Measurements from ENCODE around the gene EHBP1L1.

EHBP1L1 gene

DNA sequence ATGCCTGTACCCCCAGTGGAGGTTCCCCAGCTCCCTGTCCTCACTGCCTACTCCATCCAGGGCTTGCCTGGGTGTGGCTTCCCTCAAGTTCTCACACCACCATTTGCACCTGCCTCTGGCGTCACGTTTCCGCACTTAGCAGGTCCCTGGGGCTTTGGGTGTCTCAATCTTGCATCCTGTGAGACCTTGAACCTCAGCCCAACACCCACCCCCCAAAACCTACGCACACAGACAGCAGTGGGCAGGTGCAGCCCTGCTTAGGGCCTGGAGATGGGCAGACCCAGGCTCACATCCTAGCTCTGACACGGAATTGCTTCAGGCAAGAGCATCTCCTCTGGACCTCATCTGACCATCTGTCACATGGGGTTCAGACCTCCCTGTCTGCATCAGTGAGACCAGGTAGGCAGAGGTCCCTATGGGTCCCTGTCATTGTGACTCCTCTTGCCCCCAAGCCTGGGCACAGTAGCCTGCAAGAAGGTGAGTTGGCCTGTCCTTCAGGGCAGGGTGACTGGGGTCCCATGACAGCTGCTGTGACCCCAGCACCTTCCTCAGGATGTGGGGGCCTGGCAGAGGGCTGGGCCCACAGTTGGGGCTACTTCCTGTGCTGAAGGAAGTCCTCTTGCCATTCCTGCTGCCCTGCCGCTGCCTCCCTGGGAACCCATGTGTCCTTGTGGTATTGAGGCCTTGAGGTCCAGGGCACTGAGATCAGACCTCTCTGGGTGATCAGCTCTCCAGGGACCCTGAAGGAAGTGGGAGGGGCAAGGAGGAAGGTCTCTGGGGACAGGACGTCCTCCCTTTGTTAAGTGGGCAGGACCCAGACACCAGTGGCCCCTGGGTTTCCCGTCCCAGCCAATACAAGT, 64.0 kb downstream of the EHBP1L1 start:
- DNase-seq, result peak; percentile 64

DNA sequence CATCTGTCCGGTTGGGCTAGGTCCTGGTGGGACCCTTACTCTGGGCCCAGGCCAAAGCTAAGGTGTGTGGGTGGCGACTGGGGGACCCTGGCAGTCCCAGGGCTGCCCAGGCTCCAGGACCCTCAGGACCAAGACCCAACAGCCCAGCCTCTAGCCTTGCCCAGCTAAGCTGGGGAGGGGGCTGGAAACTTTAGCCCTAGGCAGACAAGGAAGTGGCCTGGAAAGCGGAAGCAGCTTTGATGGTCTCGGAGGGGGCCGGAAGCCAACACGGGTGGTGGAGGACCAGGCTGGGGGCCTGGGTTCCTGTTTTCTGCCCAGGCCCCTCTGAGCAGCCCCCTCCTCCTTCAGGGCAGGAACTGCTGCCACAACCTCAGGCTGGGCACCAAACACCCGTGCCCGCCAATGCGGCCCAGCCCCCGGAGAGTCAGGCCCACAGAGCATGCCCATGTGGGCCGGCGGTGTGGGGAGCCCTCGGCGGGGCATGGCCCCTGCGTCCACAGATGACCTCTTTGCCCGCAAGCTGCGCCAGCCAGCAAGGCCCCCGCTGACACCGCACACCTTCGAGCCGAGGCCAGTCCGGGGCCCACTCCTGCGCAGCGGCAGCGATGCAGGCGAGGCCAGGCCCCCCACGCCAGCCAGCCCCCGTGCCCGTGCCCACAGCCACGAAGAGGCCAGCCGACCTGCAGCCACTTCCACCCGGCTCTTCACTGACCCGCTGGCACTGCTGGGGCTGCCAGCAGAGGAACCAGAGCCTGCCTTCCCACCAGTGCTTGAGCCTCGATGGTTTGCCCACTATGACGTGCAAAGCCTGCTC, 64.8 kb downstream of the EHBP1L1 start:
- DNase-seq, result peak; percentile 46

DNA sequence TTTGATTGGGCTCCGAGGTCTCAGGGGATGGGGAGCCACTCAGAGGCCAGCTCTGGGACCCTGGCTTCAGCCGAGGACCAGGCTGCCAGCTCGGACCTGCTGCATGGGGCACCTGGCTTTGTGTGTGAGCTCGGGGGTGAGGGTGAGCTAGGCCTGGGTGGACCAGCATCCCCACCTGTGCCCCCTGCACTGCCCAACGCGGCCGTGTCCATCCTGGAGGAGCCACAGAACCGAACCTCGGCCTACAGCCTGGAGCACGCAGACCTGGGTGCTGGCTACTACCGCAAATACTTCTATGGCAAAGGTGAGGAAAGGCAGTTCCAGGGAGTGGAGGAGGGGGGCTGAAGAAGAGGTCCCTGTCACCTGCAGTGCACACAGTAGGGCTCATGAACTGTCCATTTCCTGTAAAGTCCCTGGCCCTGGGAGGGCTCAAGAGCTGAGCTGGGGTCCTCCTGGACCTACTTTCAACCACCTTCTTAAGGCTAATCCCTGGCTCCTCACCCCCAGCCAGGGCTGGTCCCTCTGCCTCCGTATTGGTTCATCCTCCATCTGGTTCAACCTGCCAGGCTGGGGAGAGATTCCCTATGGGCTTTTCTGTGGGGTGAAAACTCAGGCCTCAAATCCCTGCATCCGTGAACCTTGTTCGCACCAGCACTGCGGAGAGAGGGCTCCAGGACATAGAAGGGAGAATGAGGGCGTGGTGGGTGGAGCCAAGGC, 65.6 kb downstream of the EHBP1L1 start:
- DNase-seq, result no peak

Measured in activated CD4-positive, alpha-beta T cell treated with anti-CD3 and anti-CD28 coated beads for 48 hours (primary cell).